NCI-H2107 (cell line): ENCODE results near the gene C1orf21.
"Not testable (repeated sequence)": the region's sequence is repeated elsewhere in the genome, so short reads cannot be mapped to it uniquely, and the experiment has no call there.

Experiments
- DNase-seq: peaks from one replicate; lab custom pipeline; 2025; lab: John Stamatoyannopoulos, UW

Gene C1orf21

GRCh38 chr1:184386312-184387068 lies at the start of gene C1orf21:
Gene C1orf21, plus strand, starts transcription at chr1:184387029. Its CDS starts 90,481 bp downstream, at chr1:184477510.
- DNase-seq, result peak; percentile 60

GRCh38 chr1:184337865-184338264 lies 49.0 kb upstream of the C1orf21 start:
- DNase-seq, result not testable (repeated sequence)

- no peak for DNase-seq
These were observed 45.8 kb upstream of the C1orf21 start for GRCh38 chr1:184340984-184341383.

GRCh38 chr1:184350573-184350972 lies 36.3 kb upstream of the C1orf21 start:
- DNase-seq, result no peak

DNA sequence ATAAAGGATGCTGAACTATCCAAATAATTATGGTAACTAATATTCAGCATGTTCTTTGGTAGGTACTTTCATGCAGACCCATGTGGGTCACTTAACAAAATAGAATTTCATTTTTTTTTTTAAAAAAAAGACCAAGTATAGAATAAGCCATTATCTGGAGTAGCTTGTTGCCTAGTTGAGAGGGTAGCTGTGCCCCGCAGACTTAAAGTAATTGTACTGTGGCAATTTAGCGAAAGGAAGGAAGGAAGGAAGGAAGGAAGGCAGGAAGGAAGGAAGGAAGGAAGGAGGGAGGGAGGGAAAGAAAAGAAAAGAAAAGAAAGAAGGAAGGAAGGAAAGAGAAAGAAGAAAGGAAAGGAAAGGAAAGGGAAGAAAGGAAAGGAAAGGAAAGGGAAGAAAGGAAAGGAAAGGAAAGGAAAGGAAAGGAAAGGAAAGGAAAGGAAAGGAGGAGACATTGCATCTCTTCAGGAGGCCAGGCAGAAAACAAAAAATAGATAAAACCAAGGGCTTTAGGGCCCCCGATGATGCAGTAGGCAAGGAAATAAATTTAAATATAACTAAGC lies 35.3 kb upstream of the C1orf21 start:
- DNase-seq, result no peak

GRCh38 chr1:184352776-184353175 lies 34.1 kb upstream of the C1orf21 start:
- DNase-seq, result no peak

- DNase-seq, result no peak
These were observed 32.1 kb upstream of the C1orf21 start for GRCh38 chr1:184354719-184355118.

- DNase-seq, result no peak
These were observed 29.9 kb upstream of the C1orf21 start for GRCh38 chr1:184356891-184357290.

- no peak for DNase-seq
These were observed 28.6 kb upstream of the C1orf21 start for GRCh38 chr1:184358256-184358655.

DNA sequence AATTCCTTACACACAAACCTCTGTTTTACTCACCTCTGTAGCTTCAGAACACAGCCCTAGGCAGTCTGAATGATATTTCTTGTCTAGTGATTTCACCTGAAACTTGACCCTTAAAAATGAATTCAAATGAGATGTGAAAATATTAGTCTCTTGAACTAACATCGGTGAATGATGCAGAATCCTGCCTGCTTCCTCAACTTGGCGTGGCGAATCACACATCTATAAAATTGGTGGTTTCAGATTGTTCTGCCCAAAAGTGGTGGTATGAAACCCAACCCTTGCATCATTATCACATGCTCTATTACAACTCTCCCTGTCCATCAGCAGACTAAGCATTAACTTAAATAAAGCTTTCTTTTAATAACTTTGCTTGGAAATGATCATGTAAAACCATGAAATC lies 26.9 kb upstream of the C1orf21 start:
- DNase-seq, result no peak

DNA sequence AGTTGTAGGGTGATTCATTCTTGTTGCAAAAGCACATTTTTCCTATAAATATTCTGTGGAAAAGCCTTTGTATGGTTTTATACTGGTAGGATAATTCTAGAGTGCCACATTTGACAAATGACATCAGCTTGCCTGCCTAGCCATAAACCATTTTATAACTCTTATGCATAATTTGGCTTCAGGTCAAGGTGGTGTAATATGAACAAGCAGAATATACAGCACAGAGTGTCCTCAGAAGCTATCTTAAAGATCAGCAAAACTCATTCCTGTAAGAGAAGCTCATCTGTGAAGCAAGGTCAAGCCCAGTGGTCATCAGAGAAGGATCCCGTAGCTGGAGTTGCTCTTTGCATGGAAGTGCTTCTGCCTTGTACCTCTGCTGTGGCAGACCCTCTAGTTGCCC lies 24.0 kb upstream of the C1orf21 start:
- DNase-seq, result no peak

DNA sequence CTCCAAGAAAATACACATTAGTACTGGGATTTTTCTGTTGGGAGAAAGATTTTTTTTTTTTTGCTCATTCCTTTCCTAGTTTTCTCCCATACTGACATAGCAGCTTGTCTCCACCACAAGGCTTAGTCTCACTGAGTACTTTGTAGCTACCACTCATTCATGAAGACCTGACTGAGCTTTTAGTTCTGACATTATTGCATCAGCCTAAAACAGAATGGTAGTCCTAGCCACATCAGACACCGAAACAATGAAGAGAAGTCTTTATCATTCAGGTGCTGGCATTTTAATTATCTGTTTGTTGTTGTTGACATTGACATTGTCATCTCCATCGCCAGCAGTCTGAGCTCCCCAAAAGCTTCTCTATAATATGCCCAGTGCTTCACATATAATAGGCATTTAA lies 21.1 kb upstream of the C1orf21 start:
- no peak for DNase-seq

DNA sequence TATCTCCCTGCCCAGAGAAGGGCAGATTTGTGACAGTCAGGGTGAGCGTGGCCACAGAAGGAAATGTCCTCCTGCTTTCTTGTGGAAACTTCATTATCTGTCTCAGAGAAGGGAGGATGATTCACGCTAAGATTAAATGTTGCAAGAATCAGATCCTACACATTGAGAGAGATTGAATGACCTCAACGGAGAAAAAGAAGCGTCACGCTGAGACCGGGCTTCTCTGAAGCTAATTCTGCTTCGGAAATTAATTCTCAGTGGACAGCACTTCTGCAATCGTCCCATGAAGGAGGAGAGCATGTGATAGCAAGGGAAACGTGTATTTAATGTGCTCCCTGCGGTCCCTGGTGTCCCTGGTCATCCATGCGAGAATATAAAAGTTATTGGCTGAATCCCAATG lies 19.8 kb upstream of the C1orf21 start:
- no peak for DNase-seq

- no peak for DNase-seq
These were observed 19.3 kb upstream of the C1orf21 start for GRCh38 chr1:184367427-184368038.

DNA sequence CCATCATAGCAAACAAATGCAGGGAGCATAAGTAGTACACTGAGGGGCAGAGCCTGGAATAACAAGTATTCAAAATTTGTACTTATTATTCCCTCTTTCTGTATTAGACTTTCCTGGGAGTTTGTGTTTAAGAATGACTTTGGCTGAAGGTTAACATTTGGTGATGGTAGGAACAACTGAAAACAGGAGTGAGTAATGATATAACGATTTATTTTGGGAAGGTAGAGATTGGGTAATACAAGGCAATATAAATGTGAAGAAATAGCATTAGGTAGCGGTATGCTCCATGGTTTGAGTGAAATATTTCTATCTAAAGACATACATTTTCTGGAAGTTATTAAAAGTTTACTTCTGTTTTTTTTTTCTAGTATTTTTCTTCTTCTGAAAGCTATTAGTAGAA lies 18.5 kb upstream of the C1orf21 start:
- no peak for DNase-seq

DNA sequence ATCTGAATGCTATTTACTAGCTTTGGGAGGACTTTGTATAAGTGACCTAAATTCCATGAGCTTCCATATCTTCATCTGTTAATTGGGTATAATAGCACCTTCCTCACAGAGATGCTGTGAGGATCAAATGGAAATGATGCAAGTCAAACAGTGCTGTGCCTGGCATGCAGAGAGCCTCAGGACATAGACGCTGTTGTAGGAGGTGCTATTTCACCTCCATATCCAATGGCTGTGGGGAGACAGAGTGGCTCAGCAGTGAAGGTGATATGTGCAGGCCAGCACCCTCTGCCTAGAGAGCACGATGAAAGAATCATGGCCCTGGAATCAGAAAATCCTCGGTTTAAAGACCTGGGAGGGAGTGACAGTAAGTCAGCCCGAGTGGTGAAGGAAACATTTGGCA lies 16.0 kb upstream of the C1orf21 start:
- DNase-seq, result no peak

GRCh38 chr1:184373155-184373554 lies 13.7 kb upstream of the C1orf21 start:
- DNase-seq, result no peak

DNA sequence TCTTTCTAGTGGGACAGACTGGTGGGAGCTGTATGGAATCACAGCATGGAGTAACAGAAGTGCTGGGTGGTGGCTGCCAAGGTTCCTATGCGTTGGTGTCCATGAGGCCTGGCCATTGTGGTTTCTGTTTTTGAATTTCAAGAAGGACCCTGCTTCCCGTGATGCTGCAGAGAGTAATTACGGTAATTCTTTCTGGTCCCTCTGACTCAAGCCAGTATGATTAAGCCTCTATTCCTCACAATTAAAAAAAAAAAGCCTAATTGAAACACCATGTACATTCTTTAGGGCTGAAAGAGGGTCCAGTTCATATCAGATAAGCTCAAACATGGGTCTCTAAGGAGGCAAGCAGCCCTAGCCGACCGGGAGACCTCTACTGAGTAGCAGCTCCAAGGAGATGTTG lies 10.5 kb upstream of the C1orf21 start:
- no peak for DNase-seq

DNA sequence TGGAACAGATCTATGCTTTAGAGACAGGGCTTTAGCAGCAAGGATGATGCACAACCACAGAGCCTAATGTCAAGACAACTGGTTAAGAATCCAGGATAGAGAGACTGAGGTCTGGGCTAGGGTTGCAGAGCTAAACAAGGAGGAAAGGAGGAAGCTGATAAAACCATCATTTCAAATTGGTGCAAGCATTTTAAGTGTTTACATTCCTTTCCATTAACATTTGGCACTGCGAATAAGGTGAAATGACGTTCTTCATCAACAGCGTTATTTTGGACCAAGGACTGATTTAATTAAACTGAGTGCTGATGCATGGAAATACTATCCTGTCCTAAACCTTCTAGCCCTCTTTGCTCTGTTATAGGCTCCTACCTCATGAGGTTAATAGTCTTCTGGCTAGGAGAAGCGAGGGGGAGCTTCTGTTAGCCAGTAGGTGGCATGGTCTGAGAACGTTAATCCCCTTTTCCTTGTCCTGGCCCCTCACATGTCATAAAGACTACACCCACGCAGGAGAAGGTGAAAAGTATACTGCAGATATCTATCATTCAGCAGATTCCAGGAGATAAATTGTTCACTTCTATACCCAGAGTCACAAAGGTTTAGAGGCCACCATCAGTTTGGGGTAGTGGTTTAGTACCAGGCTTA lies 7.6 kb upstream of the C1orf21 start:
- no peak for DNase-seq

GRCh38 chr1:184380468-184380867 lies 6.4 kb upstream of the C1orf21 start:
- DNase-seq, result no peak

- no peak for DNase-seq
These were observed 3.0 kb upstream of the C1orf21 start for GRCh38 chr1:184383772-184384323.

- no peak for DNase-seq
These were observed 941 bp upstream of the C1orf21 start for GRCh38 chr1:184385865-184386311.

GRCh38 chr1:184387069-184387475 lies 243 bp downstream of the C1orf21 start:
- DNase-seq, result no peak
